Endothelial cell (in vitro differentiated cells): Measurements from ENCODE around the gene VAX1. TPM values are rescaled to one million over a fixed set of nuclear protein-coding genes. Genes with fewer than 3 reads are reported as not detected.

Experiments used
- DNase-seq: peaks from one replicate; pipeline ENCODE4 v3.0.0; 2021; ENCODE audit warnings: low spot score
- H3K27ac Mint-ChIP-seq: one replicate; pipeline ENCODE4 v1.8.0; 2021; ENCODE audit warnings: mixed read lengths, inconsistent platforms; ENCODE audit not compliant: unreplicated experiment
- H3K27me3 Mint-ChIP-seq: one replicate; pipeline ENCODE4 v1.8.0; 2021; ENCODE audit warnings: mild to moderate bottlenecking, moderate library complexity, mixed read lengths, inconsistent platforms; ENCODE audit not compliant: unreplicated experiment
- H3K36me3 Mint-ChIP-seq: one replicate; pipeline ENCODE4 v1.8.0; 2021; ENCODE audit warnings: mild to moderate bottlenecking, low read depth, mixed read lengths, inconsistent platforms; ENCODE audit not compliant: unreplicated experiment
- H3K4me1 Mint-ChIP-seq: one replicate; pipeline ENCODE4 v1.8.0; 2021; ENCODE audit warnings: mild to moderate bottlenecking, mixed read lengths, inconsistent platforms; ENCODE audit not compliant: unreplicated experiment
- H3K4me3 Mint-ChIP-seq: one replicate; pipeline ENCODE4 v1.8.0; 2021; ENCODE audit warnings: mild to moderate bottlenecking, mixed read lengths, inconsistent platforms; ENCODE audit not compliant: unreplicated experiment
- H3K9me3 Mint-ChIP-seq: one replicate; pipeline ENCODE4 v1.8.0; 2021; ENCODE audit warnings: mixed read lengths, inconsistent platforms; ENCODE audit not compliant: unreplicated experiment
- total RNA-seq: library from RNA; stranded (reverse); fragmentation: NEBNext Ultra II Directional; extraction: Animal tissue kit (Norgen Biotek cat#: 25700); gene quantifications from one replicate; pipeline ENCODE4 v1.2.1, GENCODE V29; 2021; ENCODE audit not compliant: unreplicated experiment
- TF ChIP-seq, protein P1 (sequence below): fragments of 200-600 bp; sonication (generic); IDR thresholded peaks from one replicate; pipeline ENCODE4 v1.5.0; 2021; ENCODE audit warnings: antibody characterized with exemption; ENCODE audit not compliant: unreplicated experiment

VAX1 gene
- total RNA-seq, 1 donor from 2014 or later = 26.3 TPM

DNA sequence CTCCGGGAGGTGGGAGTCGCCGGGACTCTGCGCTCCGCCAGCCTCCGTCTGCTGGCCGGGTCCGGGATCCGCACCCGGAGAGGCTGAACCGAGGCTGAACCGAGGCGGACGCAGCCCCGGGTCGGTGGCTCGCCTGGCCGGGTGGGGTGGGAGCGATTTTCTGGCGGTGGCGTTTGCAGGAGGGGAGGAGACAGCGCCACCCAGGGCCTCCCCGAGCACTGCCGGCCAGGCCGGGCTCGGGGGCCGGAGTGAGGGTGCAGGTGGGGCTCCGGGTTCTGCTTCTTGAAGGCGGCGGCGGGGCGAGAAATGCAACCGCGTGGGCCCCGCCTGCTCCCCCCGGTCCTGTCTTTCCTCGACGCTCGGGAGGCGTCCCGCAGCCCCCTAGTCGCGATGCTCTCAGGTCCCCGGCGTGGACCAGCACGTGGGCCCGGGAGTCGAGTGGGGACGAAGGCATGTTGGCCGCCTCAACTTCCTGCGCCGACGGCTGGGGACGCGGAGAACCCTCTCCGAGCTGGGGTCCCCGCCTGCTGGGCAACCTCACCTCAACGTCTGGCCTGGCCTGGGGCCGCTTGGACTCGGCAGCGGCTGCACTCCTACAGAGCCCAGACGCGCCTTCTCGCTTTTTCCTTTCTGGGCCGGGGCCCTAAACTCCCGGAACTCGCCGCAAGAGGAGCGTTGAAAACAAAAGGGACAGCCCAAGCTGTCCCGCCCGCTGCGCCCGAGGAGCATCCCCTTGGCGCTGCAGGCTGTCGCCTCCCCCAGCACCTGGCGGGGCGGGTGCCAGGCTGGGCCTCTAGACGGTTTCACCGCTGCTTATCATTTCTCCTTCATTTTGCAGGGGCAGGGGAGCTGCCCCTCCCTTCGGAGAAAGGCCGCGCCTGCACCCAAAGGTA lies 25.2 kb upstream of the VAX1 start:
- H3K9me3 Mint-ChIP-seq = no peaks in the 10 kb centered on the region
- peaks cover 15% of the 10 kb centered on the region for H3K27me3 Mint-ChIP-seq
- TF ChIP-seq, protein P1, sequence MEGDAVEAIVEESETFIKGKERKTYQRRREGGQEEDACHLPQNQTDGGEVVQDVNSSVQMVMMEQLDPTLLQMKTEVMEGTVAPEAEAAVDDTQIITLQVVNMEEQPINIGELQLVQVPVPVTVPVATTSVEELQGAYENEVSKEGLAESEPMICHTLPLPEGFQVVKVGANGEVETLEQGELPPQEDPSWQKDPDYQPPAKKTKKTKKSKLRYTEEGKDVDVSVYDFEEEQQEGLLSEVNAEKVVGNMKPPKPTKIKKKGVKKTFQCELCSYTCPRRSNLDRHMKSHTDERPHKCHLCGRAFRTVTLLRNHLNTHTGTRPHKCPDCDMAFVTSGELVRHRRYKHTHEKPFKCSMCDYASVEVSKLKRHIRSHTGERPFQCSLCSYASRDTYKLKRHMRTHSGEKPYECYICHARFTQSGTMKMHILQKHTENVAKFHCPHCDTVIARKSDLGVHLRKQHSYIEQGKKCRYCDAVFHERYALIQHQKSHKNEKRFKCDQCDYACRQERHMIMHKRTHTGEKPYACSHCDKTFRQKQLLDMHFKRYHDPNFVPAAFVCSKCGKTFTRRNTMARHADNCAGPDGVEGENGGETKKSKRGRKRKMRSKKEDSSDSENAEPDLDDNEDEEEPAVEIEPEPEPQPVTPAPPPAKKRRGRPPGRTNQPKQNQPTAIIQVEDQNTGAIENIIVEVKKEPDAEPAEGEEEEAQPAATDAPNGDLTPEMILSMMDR = peak; percentile 44
- peak overlapping the region; percentile 77 for H3K4me3 Mint-ChIP-seq
- peaks cover 58% of the 10 kb centered on the region for H3K4me1 Mint-ChIP-seq
- H3K27ac Mint-ChIP-seq = no peak overlapping the region
- DNase-seq = peak; percentile 74
- H3K36me3 Mint-ChIP-seq = no peaks in the 10 kb centered on the region

DNA sequence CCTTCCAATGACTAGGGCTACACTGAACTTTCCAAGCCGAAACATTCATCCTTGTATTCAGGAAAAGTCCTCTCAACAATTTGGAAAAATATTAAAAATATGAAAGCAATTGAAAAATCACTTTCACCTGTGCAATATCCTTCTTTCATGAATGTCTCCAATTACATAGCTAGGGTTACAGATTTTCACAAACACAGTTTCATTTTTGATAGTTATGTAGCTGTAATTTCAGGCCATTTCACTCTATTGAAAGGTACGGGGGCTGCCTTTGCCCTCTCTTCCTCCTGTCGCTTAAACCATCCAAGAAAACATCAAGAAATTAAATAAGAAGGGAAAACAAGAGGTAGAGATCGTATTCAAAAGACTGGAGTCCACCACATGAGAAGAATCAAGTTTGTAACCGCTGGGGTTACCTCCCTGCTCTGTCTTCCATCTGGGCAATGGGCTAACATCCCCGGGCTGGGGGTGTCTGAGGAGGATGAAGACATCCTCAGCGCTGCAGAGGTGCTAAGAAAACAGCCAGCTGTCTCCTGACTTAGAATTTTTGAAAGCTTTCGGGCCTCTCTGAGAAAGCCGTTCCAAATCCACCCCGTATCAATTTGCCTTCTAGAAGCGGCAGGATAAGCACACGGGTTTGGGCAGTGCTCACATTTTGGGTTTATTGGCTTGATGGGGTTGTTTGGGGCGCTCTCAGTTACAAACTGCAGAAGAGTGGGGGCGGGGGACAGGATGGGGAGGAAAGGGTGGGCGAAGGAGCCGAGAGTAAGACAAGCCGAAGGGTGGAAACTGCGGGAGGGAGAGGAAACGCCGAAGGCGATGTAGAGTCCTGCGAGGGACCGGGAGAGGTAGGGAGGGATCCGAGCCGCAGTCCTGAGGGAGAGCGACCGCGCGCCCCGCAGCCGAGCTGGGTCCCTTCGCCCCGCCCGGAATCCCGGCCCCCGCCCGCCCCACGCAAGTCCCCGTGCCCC lies 24.3 kb upstream of the VAX1 start:
- TF ChIP-seq, protein P1 = no peak
- H3K4me1 Mint-ChIP-seq = peaks cover 58% of the 10 kb centered on the region
- peak overlapping the region; percentile 82 for H3K27ac Mint-ChIP-seq
- no peak for DNase-seq
- peak overlapping the region; percentile 94 for H3K4me3 Mint-ChIP-seq
- H3K36me3 Mint-ChIP-seq = no peaks in the 10 kb centered on the region
- H3K9me3 Mint-ChIP-seq = no peaks in the 10 kb centered on the region
- H3K27me3 Mint-ChIP-seq = peaks cover 14% of the 10 kb centered on the region

DNA sequence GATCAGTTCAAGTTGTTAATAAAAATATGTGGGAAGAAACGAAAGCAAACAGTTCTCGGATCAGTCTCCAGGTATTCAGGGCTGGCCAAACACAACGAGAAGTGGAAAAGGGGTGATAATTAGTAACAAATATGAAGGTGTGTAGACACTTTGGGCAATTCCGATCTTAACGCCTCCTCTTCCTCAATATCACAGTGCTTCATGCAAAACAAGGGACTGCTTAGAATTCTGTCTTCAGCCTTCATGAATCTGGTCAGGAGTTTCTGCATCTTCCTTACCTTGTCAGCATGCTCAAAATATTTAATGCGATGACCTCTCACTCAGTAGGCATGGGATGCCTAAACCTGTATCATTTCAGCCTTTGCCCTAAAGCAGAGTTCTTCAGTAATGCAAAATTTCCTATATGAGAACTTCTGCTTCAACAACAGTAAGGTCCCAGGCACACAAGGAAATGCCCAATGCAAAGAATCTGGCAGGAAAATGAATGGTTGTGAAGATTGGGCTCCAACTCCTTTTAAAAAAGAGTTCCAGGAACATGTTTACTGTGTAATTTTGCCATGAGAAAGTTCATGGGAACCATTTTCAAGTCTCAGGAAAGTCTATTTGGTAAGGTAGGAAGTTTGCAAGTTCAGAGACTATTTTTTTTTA lies 23.4 kb upstream of the VAX1 start:
- Mint-ChIP-seq H3K4me3 (peak overlapping the region; percentile 82), H3K4me1 (peaks cover 60% of the 10 kb centered on the region), H3K27ac (peak overlapping the region; percentile 10), H3K9me3 (no peaks in the 10 kb centered on the region), H3K27me3 (peaks cover 8% of the 10 kb centered on the region), H3K36me3 (no peaks in the 10 kb centered on the region)
- TF ChIP-seq, protein P1 = no peak
- DNase-seq = no peak

DNA sequence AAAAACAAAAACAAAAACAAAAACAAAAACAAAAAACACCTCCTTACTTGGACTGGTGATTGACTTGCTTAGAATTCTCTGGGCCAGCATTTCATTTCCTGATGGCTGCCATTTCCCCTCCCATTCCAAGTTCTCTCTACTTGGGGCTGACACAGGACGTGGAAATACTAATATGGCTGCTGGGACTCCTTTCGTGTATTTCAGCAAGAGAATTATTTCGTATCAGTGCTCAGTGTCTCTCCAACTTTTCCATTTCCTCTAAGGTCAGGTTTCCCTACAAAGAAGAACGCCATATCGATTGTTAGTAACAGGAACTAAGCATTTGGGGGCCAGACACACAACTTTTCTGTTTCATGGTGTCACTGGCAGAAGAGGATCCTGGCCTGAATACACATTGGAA lies 22.5 kb upstream of the VAX1 start:
- Mint-ChIP-seq H3K27ac (peak overlapping the region; percentile 92), H3K27me3 (peaks cover 5% of the 10 kb centered on the region), H3K9me3 (no peaks in the 10 kb centered on the region), H3K4me3 (peak overlapping the region; percentile 7), H3K4me1 (peaks cover 57% of the 10 kb centered on the region), H3K36me3 (no peaks in the 10 kb centered on the region)
- DNase-seq = no peak
- TF ChIP-seq, protein P1 = no peak
